ENCODE data around the gene RRBP1.

Gene RRBP1, protein sequence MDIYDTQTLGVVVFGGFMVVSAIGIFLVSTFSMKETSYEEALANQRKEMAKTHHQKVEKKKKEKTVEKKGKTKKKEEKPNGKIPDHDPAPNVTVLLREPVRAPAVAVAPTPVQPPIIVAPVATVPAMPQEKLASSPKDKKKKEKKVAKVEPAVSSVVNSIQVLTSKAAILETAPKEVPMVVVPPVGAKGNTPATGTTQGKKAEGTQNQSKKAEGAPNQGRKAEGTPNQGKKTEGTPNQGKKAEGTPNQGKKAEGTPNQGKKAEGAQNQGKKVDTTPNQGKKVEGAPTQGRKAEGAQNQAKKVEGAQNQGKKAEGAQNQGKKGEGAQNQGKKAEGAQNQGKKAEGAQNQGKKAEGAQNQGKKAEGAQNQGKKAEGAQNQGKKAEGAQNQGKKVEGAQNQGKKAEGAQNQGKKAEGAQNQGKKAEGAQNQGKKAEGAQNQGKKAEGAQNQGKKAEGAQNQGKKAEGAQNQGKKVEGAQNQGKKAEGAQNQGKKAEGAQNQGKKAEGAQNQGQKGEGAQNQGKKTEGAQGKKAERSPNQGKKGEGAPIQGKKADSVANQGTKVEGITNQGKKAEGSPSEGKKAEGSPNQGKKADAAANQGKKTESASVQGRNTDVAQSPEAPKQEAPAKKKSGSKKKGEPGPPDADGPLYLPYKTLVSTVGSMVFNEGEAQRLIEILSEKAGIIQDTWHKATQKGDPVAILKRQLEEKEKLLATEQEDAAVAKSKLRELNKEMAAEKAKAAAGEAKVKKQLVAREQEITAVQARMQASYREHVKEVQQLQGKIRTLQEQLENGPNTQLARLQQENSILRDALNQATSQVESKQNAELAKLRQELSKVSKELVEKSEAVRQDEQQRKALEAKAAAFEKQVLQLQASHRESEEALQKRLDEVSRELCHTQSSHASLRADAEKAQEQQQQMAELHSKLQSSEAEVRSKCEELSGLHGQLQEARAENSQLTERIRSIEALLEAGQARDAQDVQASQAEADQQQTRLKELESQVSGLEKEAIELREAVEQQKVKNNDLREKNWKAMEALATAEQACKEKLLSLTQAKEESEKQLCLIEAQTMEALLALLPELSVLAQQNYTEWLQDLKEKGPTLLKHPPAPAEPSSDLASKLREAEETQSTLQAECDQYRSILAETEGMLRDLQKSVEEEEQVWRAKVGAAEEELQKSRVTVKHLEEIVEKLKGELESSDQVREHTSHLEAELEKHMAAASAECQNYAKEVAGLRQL (N-terminal part only)

GRCh38 chr20:17682103-17682888 is at the start of gene RRBP1:
Gene RRBP1, minus strand, starts transcription at chr20:17682242. Its CDS starts 21,735 bp downstream, at chr20:17660507.
- DNase-seq = peak; percentile 99

- no peak for DNase-seq
Observed at GRCh38 chr20:17731233-17731632, 49.2 kb upstream of the RRBP1 start.

DNA sequence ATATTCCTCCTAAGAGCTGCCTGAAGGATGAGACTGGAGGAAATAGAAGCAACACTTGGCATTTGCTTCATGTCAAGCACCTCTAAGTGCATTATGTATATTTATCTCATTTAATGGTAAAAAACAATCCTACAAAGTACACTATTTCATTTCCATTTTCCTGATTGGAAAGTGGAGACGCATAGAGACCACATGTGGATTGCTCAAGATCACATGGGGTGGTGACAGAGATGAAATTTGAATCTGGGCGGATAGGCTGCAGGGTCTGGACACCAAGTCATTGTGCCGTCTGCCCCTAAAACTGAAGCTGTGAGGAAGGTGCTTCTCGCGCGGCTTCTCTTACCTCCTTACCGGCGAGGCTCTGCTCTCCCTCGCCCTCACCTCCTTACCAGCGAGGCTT is 48.0 kb upstream of the RRBP1 start:
- DNase-seq = no peak

DNA sequence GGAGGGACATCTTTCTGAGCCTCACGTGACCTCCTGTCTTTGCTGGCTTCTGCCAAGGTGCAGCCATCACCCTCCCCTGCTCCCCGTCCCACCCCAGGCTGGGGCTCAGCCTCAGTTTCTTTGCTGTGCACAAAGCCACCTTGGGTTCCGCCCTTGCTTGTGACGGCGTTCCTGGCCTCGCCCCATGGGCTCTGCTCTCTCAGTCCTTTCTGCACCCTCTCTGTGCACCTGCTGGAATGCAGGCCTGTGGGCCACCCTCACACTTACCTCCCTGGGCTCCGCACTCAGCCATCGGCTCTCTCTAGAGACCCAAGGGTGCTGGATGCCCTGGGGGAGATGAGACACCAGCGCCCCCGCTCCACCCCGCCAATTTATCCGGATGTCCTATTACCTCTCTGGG is 46.0 kb upstream of the RRBP1 start:
- DNase-seq = no peak

- DNase-seq = no peak
Observed at GRCh38 chr20:17727351-17727750, 45.3 kb upstream of the RRBP1 start.

GRCh38 chr20:17726902-17727301 is 44.9 kb upstream of the RRBP1 start:
- DNase-seq = no peak

GRCh38 chr20:17725094-17725835 is 43.2 kb upstream of the RRBP1 start:
- peak; percentile 95 for DNase-seq

- DNase-seq = no peak
Observed at GRCh38 chr20:17723301-17723691, 41.3 kb upstream of the RRBP1 start.

DNA sequence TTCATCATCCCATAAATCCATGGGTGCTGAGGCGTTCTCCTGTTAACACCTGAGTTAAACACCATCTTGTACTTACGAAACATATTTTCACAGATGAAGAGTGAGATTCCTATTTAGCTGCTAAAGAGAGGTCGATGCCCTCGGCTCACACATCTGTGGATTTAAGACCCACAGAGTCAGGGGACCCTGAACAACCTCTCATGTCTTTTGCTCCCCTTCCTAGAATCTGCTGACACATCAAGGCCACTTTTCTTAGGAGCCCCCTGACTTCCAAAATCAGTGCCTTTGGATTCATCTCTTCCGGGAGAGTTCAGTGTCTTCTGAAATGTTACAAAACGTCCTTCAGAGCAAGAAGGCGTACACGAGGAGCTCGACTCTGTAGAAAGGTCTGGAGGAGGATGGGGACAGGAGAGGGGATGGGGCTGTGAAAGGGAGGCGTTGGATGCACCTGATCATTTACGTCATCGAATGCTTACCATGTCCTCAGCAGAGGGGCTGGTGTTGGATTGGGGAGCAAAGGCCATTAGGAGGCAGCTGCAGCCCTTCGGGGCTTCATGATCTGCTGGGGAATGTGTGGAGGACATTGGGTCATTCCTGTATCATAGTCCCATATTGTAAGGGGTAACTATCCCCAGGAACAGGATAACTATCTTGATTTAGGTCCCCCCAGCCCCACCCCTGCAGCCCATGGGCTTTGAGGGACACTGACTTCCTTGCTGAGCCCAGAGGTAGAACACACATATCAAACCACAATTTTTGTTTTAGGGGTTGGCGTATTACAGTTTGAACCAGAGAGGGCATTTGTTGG is 40.7 kb upstream of the RRBP1 start:
- DNase-seq = no peak

- no peak for DNase-seq
Observed at GRCh38 chr20:17721802-17722486, 39.9 kb upstream of the RRBP1 start.

GRCh38 chr20:17720755-17721154 is 38.7 kb upstream of the RRBP1 start:
- DNase-seq = no peak

- no peak for DNase-seq
Observed at GRCh38 chr20:17716331-17716730, 34.3 kb upstream of the RRBP1 start.

- no peak for DNase-seq
Observed at GRCh38 chr20:17715075-17715474, 33.0 kb upstream of the RRBP1 start.

GRCh38 chr20:17714597-17714996 is 32.6 kb upstream of the RRBP1 start:
- DNase-seq = no peak

GRCh38 chr20:17712708-17713107 is 30.7 kb upstream of the RRBP1 start:
- no peak for DNase-seq

DNA sequence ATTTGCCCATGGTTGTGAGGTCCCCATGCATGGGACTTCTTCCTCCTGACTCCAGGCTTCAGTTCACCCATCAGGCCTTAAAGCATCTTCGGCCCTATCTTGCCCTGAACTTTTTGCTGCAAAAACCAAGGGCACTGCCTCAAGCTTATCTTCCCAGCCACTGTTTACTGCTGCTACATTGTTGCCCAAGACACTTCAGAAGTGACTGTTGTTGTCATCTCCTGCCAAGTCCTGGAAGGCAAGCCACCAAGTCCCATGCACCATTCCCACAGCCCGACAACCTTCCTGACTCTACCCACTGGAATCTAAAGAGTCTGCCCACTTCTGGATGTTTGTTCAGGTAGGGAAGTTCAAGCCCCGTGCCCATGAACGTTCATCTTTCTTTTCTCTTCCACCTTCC is 30.2 kb upstream of the RRBP1 start:
- DNase-seq = no peak

DNA sequence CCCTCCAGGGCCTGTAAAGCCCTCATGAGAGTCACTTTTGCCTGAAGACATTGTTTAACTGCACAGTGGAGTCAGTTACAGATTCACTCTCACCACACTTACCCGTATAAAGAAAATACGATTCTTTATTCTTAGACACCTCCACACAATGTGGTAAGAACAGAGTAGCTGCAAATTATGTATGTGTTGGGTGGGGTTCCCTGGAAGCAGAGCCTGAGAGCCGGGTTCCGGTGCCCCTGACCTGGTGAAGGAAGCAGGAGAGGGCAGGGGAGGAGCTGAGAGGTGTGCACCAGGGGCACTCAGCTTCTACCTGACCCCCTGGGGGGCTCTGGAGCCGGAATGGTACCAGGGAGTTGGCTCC is 29.2 kb upstream of the RRBP1 start:
- no peak for DNase-seq

GRCh38 chr20:17710379-17711266 is 28.6 kb upstream of the RRBP1 start:
- no peak for DNase-seq
